Keratinocyte (primary cell): ENCODE measurements around the gene PAN2. TPM values are rescaled to one million over a fixed set of nuclear protein-coding genes. Genes with fewer than 3 reads are reported as not detected.

Source experiments
- DNase-seq: peaks from one replicate; pipeline ENCODE4 v3.0.0-alpha.2; 2011; ENCODE audit warnings: low read depth, missing footprints, low spot score
- FAIRE-seq: peaks from 2 replicates; lab custom pipeline; 2011; peaks lifted over from hg19 to GRCh38; lab: Jason Lieb, UNC
- H2AFZ ChIP-seq: 2 replicates; pipeline ENCODE4 v1.6.0; 2012; ENCODE audit warnings: low read length, control low read depth, inconsistent platforms; ENCODE audit not compliant: control insufficient read depth
- H3K27ac ChIP-seq: 2 replicates; pipeline ENCODE4 v1.5.1; 2011; ENCODE audit warnings: low read length; ENCODE audit not compliant: control insufficient read depth, insufficient read depth
- H3K27me3 ChIP-seq: 3 replicates; pipeline ENCODE4 v1.6.0; 2011; ENCODE audit warnings: low read length; ENCODE audit not compliant: control insufficient read depth, insufficient read depth; ENCODE audit errors: extremely low read depth
- H3K36me3 ChIP-seq, 2 experiments: 2 replicates in 1 of 2; 3 replicates in 1 of 2; pipeline ENCODE4 v1.5.1; 2011; ENCODE audit warnings: low read length in 2 of 2, mild to moderate bottlenecking in 1 of 2; ENCODE audit not compliant: control insufficient read depth in 2 of 2, insufficient read depth in 2 of 2; ENCODE audit errors: extremely low read depth in 1 of 2
- H3K4me1 ChIP-seq: 3 replicates; pipeline ENCODE4 v1.5.1; 2011; ENCODE audit warnings: low read length; ENCODE audit not compliant: control insufficient read depth, insufficient read depth; ENCODE audit errors: extremely low read depth
- H3K4me2 ChIP-seq: 3 replicates; pipeline ENCODE4 v1.6.0; 2011; ENCODE audit warnings: low read depth, low read length; ENCODE audit not compliant: control insufficient read depth, insufficient read depth; ENCODE audit errors: extremely low read depth
- H3K4me3 ChIP-seq, 3 experiments: fragments of 200-600 bp in 1 of 3; sonication (generic) in 1 of 3; 2 replicates in 2 of 3; 3 replicates in 1 of 3; pipeline ENCODE4 v1.5.1; 2011 to 2016; ENCODE audit warnings: low read length in 3 of 3, mild to moderate bottlenecking in 3 of 3, control low read depth in 2 of 3, inconsistent platforms in 1 of 3, low read depth in 1 of 3, mixed read lengths in 1 of 3, mixed run types in 1 of 3, moderate library complexity in 1 of 3; ENCODE audit not compliant: control insufficient read depth in 2 of 3, insufficient read depth in 2 of 3; ENCODE audit errors: extremely low read depth in 1 of 3
- H3K79me2 ChIP-seq: 2 replicates; pipeline ENCODE4 v1.6.0; 2012; ENCODE audit warnings: low read length; ENCODE audit not compliant: control insufficient read depth, insufficient read depth
- H3K9ac ChIP-seq: 3 replicates; pipeline ENCODE4 v1.6.0; 2011; ENCODE audit warnings: low read length; ENCODE audit not compliant: control insufficient read depth, insufficient read depth; ENCODE audit errors: extremely low read depth
- H3K9me1 ChIP-seq: 3 replicates; pipeline ENCODE4 v1.6.0; 2011; ENCODE audit warnings: low read length; ENCODE audit not compliant: control insufficient read depth, insufficient read depth; ENCODE audit errors: extremely low read depth
- H3K9me3 ChIP-seq: 2 replicates; pipeline ENCODE4 v1.5.1; 2012; ENCODE audit warnings: low read depth, low read length; ENCODE audit not compliant: control insufficient read depth
- H4K20me1 ChIP-seq: 3 replicates; pipeline ENCODE4 v1.6.0; 2011; ENCODE audit warnings: low read length; ENCODE audit not compliant: control insufficient read depth, insufficient read depth; ENCODE audit errors: extremely low read depth
- CTCF ChIP-seq, 3 experiments: IDR thresholded peaks in 1 of 3; conservative IDR thresholded peaks in 1 of 3; optimal IDR thresholded peaks in 1 of 3; 2 replicates in 2 of 3; 3 replicates in 1 of 3; pipeline versions ENCODE3 to v1.5.1; 2011; ENCODE audit warnings: low read length in 3 of 3, mild to moderate bottlenecking in 3 of 3, moderate library complexity in 2 of 3, control low read depth in 1 of 3, inconsistent platforms in 1 of 3; ENCODE audit not compliant: insufficient read depth in 2 of 3; ENCODE audit errors: extremely low read depth in 1 of 3
- EZH2 ChIP-seq: IDR thresholded peaks from one replicate; pipeline ENCODE4 v1.6.1; 2012; ENCODE audit warnings: inconsistent platforms, mild to moderate bottlenecking, low read length, moderate library complexity
- dilution Hi-C: fragments of 300-500 bp; cut with MboI; formaldehyde crosslinking; loops from one replicate; pipeline ENCODE4 v1.7.0; 2020; ENCODE audit warnings: low sequenced_read_pairs; ENCODE audit not compliant: extremely low pct_ligation_motif_present
- polyA plus RNA-seq, 5 experiments: library from polyadenylated mRNA; depleted of rRNA in 3 of 5; stranded (reverse) in 3 of 5; stranded (forward) in 1 of 5; unstranded in 1 of 5; fragments of >200 nt; gene quantifications; 1 replicate in 1 of 5; 2 replicates in 3 of 5; 3 replicates in 1 of 5; pipeline versions ENCODE4 v1.2.1 to v1.2.3, GENCODE V29; 2011 to 2012; ENCODE audit warnings: missing spikeins in 2 of 5, low read depth in 1 of 5, low replicate concordance in 1 of 5

PAN2 gene
- polyA plus RNA-seq, 1 donor (not counting 4 experiments of a cell fraction or from before 2014, with no cell fraction given) = 26.3 TPM

GRCh38 chr12:56330936-56331490, 2.8 kb downstream of the PAN2 start:
- Histone ChIP-seq H3K4me1 (peaks cover 8% of the 10 kb centered on the region), H2AFZ (no peak overlapping the region), H3K27me3 (no peaks in the 10 kb centered on the region), H3K9me1 (no peaks in the 10 kb centered on the region), H3K27ac (no peak overlapping the region), H3K9ac (no peak overlapping the region), H3K4me3 (no peak overlapping the region), H3K79me2 (peaks cover 2% of the 10 kb centered on the region), H4K20me1 (no peaks in the 10 kb centered on the region), H3K9me3 (no peaks in the 10 kb centered on the region), H3K4me2 (no peak overlapping the region), H3K36me3 (peaks cover 2 to 5% of the 10 kb centered on the region in 2 experiments)
- FAIRE-seq = no peak
- dilution Hi-C loops = no loop called here
- no peak for DNase-seq
- TF ChIP-seq CTCF (optimal IDR thresholded peaks at IDR 0.05 in 1 of 3, IDR thresholded peaks at IDR 0.05 in 1 of 3, conservative IDR thresholded peaks at IDR 0.05 in 1 of 3; ENCODE audit: extremely low read depth in 1 of 3, insufficient read depth in 2 of 3, low read length in 3 of 3) = no peak
- no peak for TF ChIP-seq EZH2

GRCh38 chr12:56326533-56326932, 7.3 kb downstream of the PAN2 start:
- Histone ChIP-seq H3K9me3 (no peaks in the 10 kb centered on the region), H3K27me3 (no peaks in the 10 kb centered on the region)
- FAIRE-seq = no peak

More at GRCh38 chr12:56326533-56326932, 7.3 kb downstream of the PAN2 start:
- H3K36me3 ChIP-seq = peaks cover 13 to 26% of the 10 kb centered on the region in 2 experiments
- H3K4me2 ChIP-seq = no peak overlapping the region
- H2AFZ ChIP-seq = no peak overlapping the region
- H3K27ac ChIP-seq = no peak overlapping the region
- no peak for DNase-seq
- no peak for TF ChIP-seq CTCF (optimal IDR thresholded peaks at IDR 0.05 in 1 of 3, IDR thresholded peaks at IDR 0.05 in 1 of 3, conservative IDR thresholded peaks at IDR 0.05 in 1 of 3; ENCODE audit: extremely low read depth in 1 of 3, insufficient read depth in 2 of 3, low read length in 3 of 3)
- no peak for TF ChIP-seq EZH2
- H3K4me3 ChIP-seq = no peak overlapping the region
- no peaks in the 10 kb centered on the region for H4K20me1 ChIP-seq
- dilution Hi-C loops = no loop called here
- no peaks in the 10 kb centered on the region for H3K4me1 ChIP-seq
- no peaks in the 10 kb centered on the region for H3K9me1 ChIP-seq
- H3K9ac ChIP-seq = no peak overlapping the region
- no peaks in the 10 kb centered on the region for H3K79me2 ChIP-seq
